Peyer's patch (tissue), 4 donors: ENCODE measurements around the gene IRF8.

Source experiments
- POLR2A ChIP-seq, 2 donors: fragments of 450-650 bp; IDR thresholded peaks; one replicate each; pipeline ENCODE4 v1.5.1; 2017; ENCODE audit warnings: antibody characterized with exemption in 2 of 2, mild to moderate bottlenecking in 2 of 2, moderate library complexity in 2 of 2
- TF ChIP-seq, protein P1 (sequence below), 6 experiments: fragments of 450-650 bp in 4 of 6; fragments of 200-600 bp in 2 of 6; sonication (generic) in 1 of 6; IDR thresholded peaks; one replicate each; pipeline ENCODE4 v1.5.1; 2017 to 2019; ENCODE audit warnings: antibody characterized with exemption in 6 of 6, mild to moderate bottlenecking in 3 of 6, moderate library complexity in 1 of 6

DNA sequence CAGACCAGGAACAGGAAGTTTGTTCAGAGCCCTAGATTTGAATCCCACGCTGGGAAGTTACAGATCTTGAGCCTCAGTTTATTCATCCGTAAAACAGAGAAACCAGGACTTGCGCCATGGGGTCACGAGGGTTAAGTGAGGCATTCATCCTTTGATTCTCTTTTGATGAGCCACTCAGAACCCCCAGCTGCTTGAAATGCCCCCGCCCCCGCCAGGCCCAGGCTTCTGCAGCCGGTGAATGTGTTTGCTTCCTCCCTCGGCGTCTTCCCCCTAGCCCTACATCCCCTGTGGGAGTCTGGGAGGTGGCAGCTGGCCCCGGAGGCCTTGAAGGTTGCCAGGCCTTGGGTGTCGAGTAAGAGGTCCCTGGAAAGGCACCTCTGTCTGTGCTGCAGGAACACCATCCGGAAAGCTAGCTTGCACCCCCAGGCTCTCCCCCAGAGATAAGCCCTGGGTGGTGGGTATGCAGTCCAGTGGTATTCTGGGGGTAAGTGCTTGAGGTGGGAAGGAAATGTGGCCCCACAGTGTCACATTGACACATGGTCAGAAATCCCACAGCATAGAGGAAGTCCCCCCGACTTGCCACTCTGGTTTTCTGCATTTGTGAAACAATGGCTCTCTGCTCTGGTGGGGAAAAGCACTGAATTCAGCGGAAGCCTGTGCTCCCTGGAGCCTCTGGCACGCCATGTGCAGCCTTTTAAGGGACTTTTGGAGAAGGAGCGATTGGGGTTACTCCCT is 14.9 kb downstream of the IRF8 start:
- TF ChIP-seq, protein P1, sequence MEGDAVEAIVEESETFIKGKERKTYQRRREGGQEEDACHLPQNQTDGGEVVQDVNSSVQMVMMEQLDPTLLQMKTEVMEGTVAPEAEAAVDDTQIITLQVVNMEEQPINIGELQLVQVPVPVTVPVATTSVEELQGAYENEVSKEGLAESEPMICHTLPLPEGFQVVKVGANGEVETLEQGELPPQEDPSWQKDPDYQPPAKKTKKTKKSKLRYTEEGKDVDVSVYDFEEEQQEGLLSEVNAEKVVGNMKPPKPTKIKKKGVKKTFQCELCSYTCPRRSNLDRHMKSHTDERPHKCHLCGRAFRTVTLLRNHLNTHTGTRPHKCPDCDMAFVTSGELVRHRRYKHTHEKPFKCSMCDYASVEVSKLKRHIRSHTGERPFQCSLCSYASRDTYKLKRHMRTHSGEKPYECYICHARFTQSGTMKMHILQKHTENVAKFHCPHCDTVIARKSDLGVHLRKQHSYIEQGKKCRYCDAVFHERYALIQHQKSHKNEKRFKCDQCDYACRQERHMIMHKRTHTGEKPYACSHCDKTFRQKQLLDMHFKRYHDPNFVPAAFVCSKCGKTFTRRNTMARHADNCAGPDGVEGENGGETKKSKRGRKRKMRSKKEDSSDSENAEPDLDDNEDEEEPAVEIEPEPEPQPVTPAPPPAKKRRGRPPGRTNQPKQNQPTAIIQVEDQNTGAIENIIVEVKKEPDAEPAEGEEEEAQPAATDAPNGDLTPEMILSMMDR (IDR thresholded peaks at IDR 0.05) = no peak
- no peak for TF ChIP-seq POLR2A (IDR thresholded peaks at IDR 0.05)
